HG03378 (cell line): ENCODE measurements around the gene NRDC.
"Not testable (repeated sequence)": the region's sequence is repeated elsewhere in the genome, so short reads cannot be mapped to it uniquely, and the experiment has no call there.

Experiments
- ATAC-seq: cut with Tn5 transposase; IDR thresholded peaks from one replicate; pipeline ENCODE4 v1.9.1; 2021; ENCODE audit warnings: mild to moderate bottlenecking, moderate library complexity; ENCODE audit not compliant: unreplicated experiment

NRDC gene

GRCh38 chr1:51843948-51844347 is 34.6 kb downstream of the NRDC start:
- ATAC-seq = no peak

- no peak for ATAC-seq
These were observed 36.3 kb downstream of the NRDC start for GRCh38 chr1:51842261-51842660.

GRCh38 chr1:51840743-51841461 is 37.6 kb downstream of the NRDC start:
- ATAC-seq = no peak

GRCh38 chr1:51840182-51840581 is 38.3 kb downstream of the NRDC start:
- no peak for ATAC-seq

GRCh38 chr1:51839094-51839493 is 39.4 kb downstream of the NRDC start:
- ATAC-seq = no peak

GRCh38 chr1:51837243-51837642 is 41.3 kb downstream of the NRDC start:
- no peak for ATAC-seq

- no peak for ATAC-seq
These were observed 44.8 kb downstream of the NRDC start for GRCh38 chr1:51833700-51834099.

GRCh38 chr1:51829058-51829457 is 49.5 kb downstream of the NRDC start:
- ATAC-seq = no peak

GRCh38 chr1:51819810-51820209 is 58.7 kb downstream of the NRDC start:
- ATAC-seq = no peak

GRCh38 chr1:51819021-51819420 is 59.5 kb downstream of the NRDC start:
- ATAC-seq = not testable (repeated sequence)

GRCh38 chr1:51818487-51818886 is 60.0 kb downstream of the NRDC start:
- no peak for ATAC-seq

GRCh38 chr1:51814513-51814912 is 64.0 kb downstream of the NRDC start:
- no peak for ATAC-seq

- no peak for ATAC-seq
These were observed 79.2 kb downstream of the NRDC start for GRCh38 chr1:51799372-51799771.

- no peak for ATAC-seq
These were observed 83.7 kb downstream of the NRDC start for GRCh38 chr1:51794868-51795267.

- ATAC-seq = no peak
These were observed 84.3 kb downstream of the NRDC start for GRCh38 chr1:51794260-51794659.

GRCh38 chr1:51792864-51793263 is 85.7 kb downstream of the NRDC start:
- ATAC-seq = no peak

GRCh38 chr1:51791888-51792287 is 86.6 kb downstream of the NRDC start:
- ATAC-seq = no peak

- ATAC-seq = no peak
These were observed 88.1 kb downstream of the NRDC start for GRCh38 chr1:51790385-51790784.

GRCh38 chr1:51789342-51789741 is 89.2 kb downstream of the NRDC start:
- ATAC-seq = no peak

GRCh38 chr1:51788938-51789337 is 89.6 kb downstream of the NRDC start:
- ATAC-seq = no peak

GRCh38 chr1:51784997-51785421 is 93.5 kb downstream of the NRDC start:
- no peak for ATAC-seq

GRCh38 chr1:51780927-51781326 is 97.6 kb downstream of the NRDC start:
- no peak for ATAC-seq

GRCh38 chr1:51776408-51776807 is 102.1 kb downstream of the NRDC start:
- no peak for ATAC-seq
